GM19193 (cell line): Measurements from ENCODE around the gene BBX.

Experiments
- POLR2A ChIP-seq: IDR thresholded peaks from 4 replicates; pipeline ENCODE4 v1.6.1; 2011; ENCODE audit not compliant: insufficient read depth, insufficient read length; ENCODE audit errors: extremely low read depth

The BBX gene

GRCh38 chr3:107651782-107652181 lies 129.0 kb downstream of the BBX start:
- no peak for TF ChIP-seq POLR2A

DNA sequence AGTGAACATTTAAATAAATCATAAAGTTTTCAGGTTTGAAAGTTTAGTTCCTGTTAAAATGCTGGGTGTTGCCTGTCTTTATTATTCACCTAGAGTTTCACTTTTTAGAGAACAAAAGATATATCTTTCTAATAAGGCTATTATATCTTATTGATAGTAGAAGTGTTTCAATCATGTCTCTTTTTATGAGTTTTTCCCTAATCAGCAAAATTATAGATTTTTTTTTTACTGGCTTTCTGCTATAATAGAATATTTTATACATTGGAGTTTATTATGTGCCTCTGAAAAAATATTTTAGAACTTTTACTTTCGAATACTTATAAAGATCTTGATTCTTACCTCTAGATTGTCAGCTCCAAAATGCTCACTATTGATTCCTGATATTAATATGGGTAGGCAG lies 131.5 kb downstream of the BBX start:
- TF ChIP-seq POLR2A, result no peak

DNA sequence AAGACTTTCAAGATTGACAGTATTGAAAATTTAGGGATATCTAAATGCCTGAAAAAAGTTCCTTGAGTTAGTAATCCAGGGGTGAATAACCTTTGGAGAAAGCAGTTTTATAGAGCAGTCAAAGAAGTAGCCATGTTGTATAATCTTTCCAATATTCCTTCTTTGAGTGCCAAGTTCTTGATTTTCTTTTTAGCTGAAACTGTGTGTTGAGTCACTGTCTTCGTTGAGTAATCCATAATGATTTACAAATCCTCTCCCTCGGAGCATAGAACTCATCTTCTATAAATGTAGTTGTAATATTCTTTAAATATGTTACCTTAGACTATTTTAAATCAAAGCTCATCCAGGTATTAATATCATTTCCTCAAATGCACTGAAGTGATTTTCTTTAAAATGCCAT lies 135.2 kb downstream of the BBX start:
- no peak for TF ChIP-seq POLR2A

DNA sequence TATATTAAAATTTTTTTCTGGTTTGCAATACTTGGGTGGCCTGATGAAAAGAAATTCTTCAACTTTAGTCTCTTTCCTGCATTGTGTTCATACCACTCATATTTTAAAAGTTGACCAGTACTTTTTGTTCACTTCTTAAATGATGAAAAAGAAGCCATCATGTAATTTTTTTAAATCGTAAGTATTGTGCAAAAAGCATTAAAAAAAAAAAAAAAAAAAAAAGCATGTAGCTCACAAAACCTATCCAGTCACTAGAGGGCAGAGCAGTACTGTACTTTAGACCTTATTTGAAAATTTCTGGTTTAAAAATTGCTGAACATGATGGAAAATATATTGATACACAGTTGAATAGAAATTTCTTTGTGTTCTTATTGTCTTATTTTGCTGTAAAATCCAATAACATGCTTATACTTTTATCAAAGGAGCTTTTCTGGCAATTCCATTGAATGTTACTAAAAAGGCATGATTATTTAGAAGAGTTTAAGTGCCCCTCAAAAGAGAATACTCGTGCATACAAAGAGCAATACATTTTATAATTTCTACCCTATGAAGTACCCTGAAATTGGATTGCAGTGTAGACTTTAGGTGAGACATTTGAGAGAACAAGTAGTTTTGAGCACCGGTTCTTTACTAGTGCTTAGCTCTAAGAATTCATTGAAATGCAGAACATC lies 137.7 kb downstream of the BBX start:
- TF ChIP-seq POLR2A, result no peak

- no peak for TF ChIP-seq POLR2A
Observed at GRCh38 chr3:107661447-107662123, 138.8 kb downstream of the BBX start.

DNA sequence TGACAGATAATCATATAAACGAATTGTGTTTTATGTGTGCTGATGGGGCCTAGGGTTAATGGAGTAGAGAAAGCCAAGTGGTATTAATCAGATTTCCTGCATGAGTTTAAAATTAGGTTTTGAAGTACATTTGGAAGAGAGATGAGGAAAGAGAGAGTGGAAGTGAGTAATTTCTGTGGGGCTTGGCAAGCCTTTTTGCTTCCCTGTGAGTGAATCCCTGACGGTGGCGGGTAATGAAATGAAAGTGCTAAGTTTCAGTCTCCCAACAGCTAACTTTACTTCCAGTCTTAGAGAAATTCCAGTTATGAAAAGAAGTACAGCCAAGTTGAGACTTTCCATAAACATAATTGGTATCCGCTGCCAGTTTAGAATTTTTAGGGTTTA lies 139.4 kb downstream of the BBX start:
- TF ChIP-seq POLR2A, result no peak

- no peak for TF ChIP-seq POLR2A
Observed at GRCh38 chr3:107662586-107662985, 139.8 kb downstream of the BBX start.

DNA sequence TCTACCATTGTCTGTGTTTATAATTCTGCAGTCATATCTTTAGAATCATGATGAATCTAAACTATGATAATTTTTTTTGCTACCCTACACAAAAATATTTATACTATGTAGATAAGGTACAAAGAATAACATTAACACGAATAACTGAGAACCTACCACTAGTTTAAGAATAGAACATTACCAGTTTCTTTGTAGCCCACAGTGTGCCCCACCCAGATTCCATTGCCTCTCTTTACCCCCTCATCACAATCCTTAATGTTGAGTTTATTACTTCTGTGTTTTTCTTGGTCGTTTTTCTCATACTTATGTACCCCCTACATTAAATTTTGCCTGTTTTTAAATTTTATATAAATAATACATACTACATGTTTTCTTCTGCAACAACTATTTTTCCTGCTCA lies 140.5 kb downstream of the BBX start:
- TF ChIP-seq POLR2A, result no peak

- no peak for TF ChIP-seq POLR2A
Observed at GRCh38 chr3:107664614-107665013, 141.9 kb downstream of the BBX start.

- TF ChIP-seq POLR2A, result no peak
Observed at GRCh38 chr3:107665351-107665750, 142.6 kb downstream of the BBX start.

DNA sequence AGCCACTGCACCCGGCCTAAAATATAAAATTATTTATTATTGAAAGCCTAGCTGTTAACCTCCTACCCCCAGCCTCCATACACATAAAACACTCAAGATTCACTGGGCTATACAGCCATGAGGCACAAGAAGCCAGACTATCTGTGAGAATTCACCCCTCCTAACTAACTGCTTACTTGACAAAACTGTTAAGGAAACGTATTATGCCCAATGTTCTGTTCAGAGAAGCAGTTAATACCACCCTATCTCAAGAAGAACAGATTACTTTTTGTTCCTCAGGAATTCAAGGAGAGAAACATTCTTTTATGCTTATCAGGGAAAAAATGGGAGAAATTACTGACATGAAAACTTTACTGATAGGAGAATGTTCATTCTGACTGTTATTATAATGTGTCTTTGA lies 144.1 kb downstream of the BBX start:
- no peak for TF ChIP-seq POLR2A

- no peak for TF ChIP-seq POLR2A
Observed at GRCh38 chr3:107668416-107668815, 145.7 kb downstream of the BBX start.

- TF ChIP-seq POLR2A, result no peak
Observed at GRCh38 chr3:107668963-107669362, 146.2 kb downstream of the BBX start.

GRCh38 chr3:107669669-107670068 lies 146.9 kb downstream of the BBX start:
- no peak for TF ChIP-seq POLR2A

- TF ChIP-seq POLR2A, result no peak
Observed at GRCh38 chr3:107670986-107671385, 148.2 kb downstream of the BBX start.

DNA sequence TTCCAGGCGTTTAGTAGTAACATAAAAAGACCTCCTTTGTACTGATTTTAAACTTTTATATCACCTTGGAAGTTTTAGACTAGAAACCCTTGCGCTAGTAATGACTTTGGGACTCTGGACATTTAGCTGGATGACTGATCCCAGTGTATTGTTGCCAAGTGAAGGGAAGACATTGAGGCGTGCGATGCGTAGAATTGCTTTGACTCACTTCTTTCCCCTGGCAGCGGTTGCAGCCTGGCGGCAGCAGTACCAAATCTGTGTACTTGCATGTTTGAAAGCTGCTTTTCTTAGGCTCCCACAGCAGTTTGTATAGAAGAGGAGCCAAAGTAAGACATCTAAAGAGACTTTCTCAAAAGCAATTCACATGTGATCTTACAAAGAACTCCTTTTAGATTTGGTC lies 151.6 kb downstream of the BBX start:
- no peak for TF ChIP-seq POLR2A
